H1 (cell line): ENCODE data around the gene NUFIP2. TPM values are rescaled to one million over a fixed set of nuclear protein-coding genes. Genes with fewer than 3 reads are reported as not detected.

Experiments
- CTCF ChIA-PET: fragments of 300-600 bp; sonication (Branson Sonifier 250); formaldehyde crosslinking; loops from one replicate; lab custom pipeline; 2021; ENCODE audit not compliant: partially characterized antibody; lab: Charles Lee
- POLR2A ChIA-PET: fragments of 300-600 bp; sonication (Branson Sonifier 250); formaldehyde crosslinking; loops from one replicate; lab custom pipeline; 2021; ENCODE audit warnings: inconsistent platforms; ENCODE audit not compliant: partially characterized antibody; lab: Charles Lee
- DNase-seq, 2 experiments: peaks; one replicate each; pipeline versions ENCODE4 v3.0.0 to v3.0.0-alpha.2; 2010 to 2022; ENCODE audit warnings: low spot score in 2 of 2, low read depth in 1 of 2, mixed read lengths in 1 of 2
- FAIRE-seq: peaks from 2 replicates; lab custom pipeline; 2011; peaks lifted over from hg19 to GRCh38; lab: Jason Lieb, UNC
- H2AFZ ChIP-seq: 2 replicates; pipeline ENCODE4 v1.8.1; 2012; ENCODE audit warnings: low read length, inconsistent platforms
- H2AK5ac ChIP-seq: 2 replicates; pipeline ENCODE4 v1.6.1; 2013; ENCODE audit warnings: low read depth, low read length
- H2BK120ac ChIP-seq: replicated peaks from 2 replicates; pipeline ENCODE3; 2013; ENCODE audit warnings: low read depth, low read length, inconsistent platforms
- H2BK12ac ChIP-seq: 2 replicates; pipeline ENCODE4 v1.6.1; 2013; ENCODE audit warnings: low read depth, low read length
- H2BK15ac ChIP-seq: 2 replicates; pipeline ENCODE4 v1.6.1; 2013; ENCODE audit warnings: low read length
- H2BK20ac ChIP-seq: 2 replicates; pipeline ENCODE4 v1.6.1; 2013; ENCODE audit warnings: low read length
- H2BK5ac ChIP-seq: 2 replicates; pipeline ENCODE4 v1.6.1; 2013; ENCODE audit warnings: low read depth, low read length
- H3K14ac ChIP-seq: 2 replicates; pipeline ENCODE4 v1.6.1; 2013; ENCODE audit warnings: inconsistent platforms; ENCODE audit not compliant: insufficient read length
- H3K18ac ChIP-seq: 2 replicates; pipeline ENCODE4 v1.6.1; 2013; ENCODE audit warnings: low read length; ENCODE audit errors: extremely low read depth
- H3K23ac ChIP-seq: 2 replicates; pipeline ENCODE4 v1.6.1; 2013; ENCODE audit warnings: inconsistent platforms; ENCODE audit not compliant: insufficient read length
- H3K23me2 ChIP-seq: 2 replicates; pipeline ENCODE4 v1.6.1; 2013; ENCODE audit warnings: low read depth, low read length
- H3K27ac ChIP-seq: 2 replicates; pipeline ENCODE4 v1.6.1; 2011; ENCODE audit warnings: low read depth, low read length, inconsistent platforms
- H3K27me3 ChIP-seq, 4 experiments: replicated peaks in 1 of 4; 1 replicate in 1 of 4; 2 replicates in 3 of 4; pipeline versions ENCODE4 v1.6.1 to v1.8.1; 2011 to 2013; ENCODE audit warnings: low read length in 3 of 4, mild to moderate bottlenecking in 3 of 4, inconsistent platforms in 2 of 4, mixed read lengths in 2 of 4, moderate library complexity in 1 of 4; ENCODE audit not compliant: control insufficient read depth in 3 of 4, insufficient read depth in 3 of 4; ENCODE audit errors: extremely low read depth in 1 of 4
- H3K36me3 ChIP-seq, 4 experiments: 2 replicates each; pipeline versions ENCODE4 v1.6.1 to v1.8.1; 2011 to 2013; ENCODE audit warnings: mild to moderate bottlenecking in 4 of 4, low read length in 3 of 4, moderate library complexity in 2 of 4, control low read depth in 1 of 4, inconsistent platforms in 1 of 4; ENCODE audit not compliant: insufficient read depth in 4 of 4, control insufficient read depth in 2 of 4
- H3K4ac ChIP-seq: replicated peaks from 2 replicates; pipeline ENCODE3; 2013; ENCODE audit warnings: low read length, low read depth, mixed read lengths, inconsistent platforms; ENCODE audit not compliant: insufficient read length
- H3K4me1 ChIP-seq, 4 experiments: replicated peaks in 1 of 4; 1 replicate in 1 of 4; 2 replicates in 3 of 4; pipeline versions ENCODE4 v1.6.1 to v1.8.1; 2011 to 2013; ENCODE audit warnings: low read length in 3 of 4, inconsistent platforms in 2 of 4, mixed read lengths in 1 of 4; ENCODE audit not compliant: insufficient read depth in 4 of 4, control insufficient read depth in 3 of 4
- H3K4me2 ChIP-seq, 2 experiments: 2 replicates each; pipeline versions ENCODE4 v1.6.1 to v1.8.1; 2011 to 2013; ENCODE audit warnings: low read depth in 2 of 2, low read length in 2 of 2, control low read depth in 1 of 2, inconsistent platforms in 1 of 2, mild to moderate bottlenecking in 1 of 2; ENCODE audit not compliant: insufficient read depth in 1 of 2
- H3K4me3 ChIP-seq, 4 experiments: fragments of 200-600, 300-600 bp in 1 of 4; sonication (generic), shearing (Covaris generic), sonication (Bioruptor Twin) in 1 of 4; 2 replicates each; pipeline versions ENCODE4 v1.5.1 to v1.8.1; 2011 to 2016; ENCODE audit warnings: low read length in 4 of 4, low read depth in 3 of 4, control low read depth in 2 of 4, inconsistent platforms in 2 of 4, mild to moderate bottlenecking in 2 of 4, mixed read lengths in 1 of 4, moderate library complexity in 1 of 4; ENCODE audit not compliant: insufficient read depth in 2 of 4; ENCODE audit errors: extremely low read depth in 1 of 4
- H3K56ac ChIP-seq: replicated peaks from 2 replicates; pipeline ENCODE3; 2013; ENCODE audit warnings: low read depth, mild to moderate bottlenecking, mixed read lengths, low read length, inconsistent platforms; ENCODE audit not compliant: insufficient read length
- H3K79me1 ChIP-seq: 2 replicates; pipeline ENCODE4 v1.6.1; 2013; ENCODE audit warnings: low read depth, low read length, control low read depth
- H3K79me2 ChIP-seq, 2 experiments: 2 replicates each; pipeline versions ENCODE4 v1.6.1 to v1.8.1; 2012 to 2013; ENCODE audit warnings: low read length in 2 of 2, mild to moderate bottlenecking in 2 of 2, inconsistent platforms in 1 of 2; ENCODE audit not compliant: insufficient read depth in 2 of 2, control insufficient read depth in 1 of 2
- H3K9ac ChIP-seq, 4 experiments: replicated peaks in 1 of 4; 1 replicate in 1 of 4; 2 replicates in 3 of 4; pipeline versions ENCODE4 v1.6.1 to v1.8.1; 2011 to 2013; ENCODE audit warnings: low read depth in 3 of 4, low read length in 3 of 4, control low read depth in 2 of 4, mild to moderate bottlenecking in 2 of 4, moderate library complexity in 2 of 4, inconsistent platforms in 1 of 4; ENCODE audit errors: extremely low read depth in 1 of 4
- H3K9me3 ChIP-seq, 2 experiments: 2 replicates each; pipeline versions ENCODE4 v1.6.1 to v1.8.1; 2012 to 2013; ENCODE audit warnings: mild to moderate bottlenecking in 2 of 2, moderate library complexity in 2 of 2, control low read depth in 1 of 2, inconsistent platforms in 1 of 2, low read depth in 1 of 2, low read length in 1 of 2, mixed read lengths in 1 of 2; ENCODE audit not compliant: insufficient read depth in 2 of 2
- H4K20me1 ChIP-seq, 2 experiments: replicated peaks in 1 of 2; 2 replicates each; pipeline versions ENCODE3 to v1.8.1; 2011 to 2013; ENCODE audit warnings: inconsistent platforms in 2 of 2, low read length in 2 of 2, mild to moderate bottlenecking in 1 of 2; ENCODE audit not compliant: insufficient read depth in 2 of 2, control insufficient read depth in 1 of 2
- H4K5ac ChIP-seq: 2 replicates; pipeline ENCODE4 v1.6.1; 2013; ENCODE audit warnings: low read length, low read depth, mixed read lengths, inconsistent platforms; ENCODE audit not compliant: insufficient read length
- H4K8ac ChIP-seq: 2 replicates; pipeline ENCODE4 v1.8.0; 2013; ENCODE audit warnings: mild to moderate bottlenecking, moderate library complexity, low read length, inconsistent platforms; ENCODE audit not compliant: insufficient read depth; ENCODE audit errors: extremely low read depth
- H4K91ac ChIP-seq: replicated peaks from 2 replicates; pipeline ENCODE3; 2013; ENCODE audit warnings: low read length, mixed read lengths, inconsistent platforms; ENCODE audit not compliant: insufficient read length
- EP300 ChIP-seq, 2 experiments: IDR thresholded peaks; 1 replicate in 1 of 2; 2 replicates in 1 of 2; pipeline ENCODE4 v1.6.1; 2011 to 2012; ENCODE audit warnings: low read depth in 2 of 2, low read length in 2 of 2, mild to moderate bottlenecking in 2 of 2, borderline replicate concordance in 1 of 2, inconsistent platforms in 1 of 2, moderate library complexity in 1 of 2
- GABPA ChIP-seq: IDR thresholded peaks from 2 replicates; pipeline ENCODE4 v1.6.1; 2011; ENCODE audit warnings: mild to moderate bottlenecking, low read length, moderate library complexity, borderline replicate concordance; ENCODE audit not compliant: insufficient read depth
- HDAC6 ChIP-seq: IDR thresholded peaks from one replicate; pipeline ENCODE4 v1.7.1; 2012; ENCODE audit warnings: low read depth, mild to moderate bottlenecking, inconsistent platforms, low read length, moderate library complexity
- KDM5A ChIP-seq: fragments of 200-600 bp; IDR thresholded peaks from 2 replicates; pipeline ENCODE4 v1.7.1; 2012; ENCODE audit warnings: mild to moderate bottlenecking, low read length, inconsistent platforms, mixed read lengths
- RFX5 ChIP-seq: IDR thresholded peaks from 2 replicates; pipeline ENCODE4 v1.6.1; 2011; ENCODE audit warnings: low read depth, low read length, improper control_type of control experiment, borderline replicate concordance
- SAP30 ChIP-seq: fragments of 300-600 bp; sonication (generic); IDR thresholded peaks from 2 replicates; pipeline ENCODE4 v1.7.1; 2012; ENCODE audit warnings: low read length, moderate library complexity, mild to moderate bottlenecking, inconsistent platforms; ENCODE audit not compliant: insufficient read depth, insufficient replicate concordance
- TBP ChIP-seq: IDR thresholded peaks from 2 replicates; pipeline ENCODE4 v1.6.1; 2011; ENCODE audit warnings: low read depth, low read length, improper control_type of control experiment
- WGBS, 2 experiments: shearing (Covaris generic) in 1 of 2; methylation state at CpG; one replicate each; pipeline versions ENCODE4 v1.1.6 to v1.1.7; 2013 to 2015; ENCODE audit warnings: low lambda C conversion rate in 2 of 2, mixed read lengths in 2 of 2, inconsistent platforms in 1 of 2, low coverage in 1 of 2, missing lambda C conversion rate in 1 of 2; ENCODE audit not compliant: insufficient replicate concordance in 2 of 2, insufficient coverage in 1 of 2, insufficient read length in 1 of 2; ENCODE audit errors: extremely low coverage in 1 of 2, missing lambda C conversion rate in 1 of 2; 5-methylcytosine and 5-hydroxymethylcytosine counted together
- polyA plus RNA-seq, 7 experiments: library from polyadenylated mRNA; depleted of rRNA in 3 of 7; stranded (reverse) in 5 of 7; unstranded in 2 of 7; fragments of >200 nt in 5 of 7; fragments of 200-250 nt in 2 of 7; gene quantifications; 1 replicate in 5 of 7; 2 replicates in 1 of 7; 4 replicates in 1 of 7; pipeline versions ENCODE4 v1.2.1 to v1.2.3, GENCODE V29; 2011 to 2013; ENCODE audit warnings: missing spikeins in 2 of 7, mixed read lengths in 2 of 7
- total RNA-seq: library from RNA; stranded (reverse); fragmentation: NEBNext Ultra II Directional; extraction: Animal tissue kit (Norgen Biotek cat#: 25700); gene quantifications from 2 replicates; pipeline ENCODE4 v1.2.1, GENCODE V29; 2021
- TF ChIP-seq, protein P1 (sequence below): IDR thresholded peaks from 2 replicates; pipeline ENCODE4 v1.6.1; 2012; ENCODE audit warnings: low read length, inconsistent platforms
- TF ChIP-seq, protein P2 (sequence below), 3 experiments: IDR thresholded peaks; 1 replicate in 2 of 3; 2 replicates in 1 of 3; pipeline versions ENCODE4 v1.5.1 to v1.6.1; 2011; ENCODE audit warnings: low read length in 3 of 3, mild to moderate bottlenecking in 3 of 3, inconsistent platforms in 2 of 3, low read depth in 1 of 3, moderate library complexity in 1 of 3; ENCODE audit not compliant: insufficient read depth in 1 of 3; ENCODE audit errors: control extremely low read depth in 1 of 3

NUFIP2 gene
- total and polyA plus RNA-seq, 2 of the 8 experiments (the other 6 are each of a cell fraction or from before 2014, with no cell fraction given) = 65.9 to 118 TPM

DNA sequence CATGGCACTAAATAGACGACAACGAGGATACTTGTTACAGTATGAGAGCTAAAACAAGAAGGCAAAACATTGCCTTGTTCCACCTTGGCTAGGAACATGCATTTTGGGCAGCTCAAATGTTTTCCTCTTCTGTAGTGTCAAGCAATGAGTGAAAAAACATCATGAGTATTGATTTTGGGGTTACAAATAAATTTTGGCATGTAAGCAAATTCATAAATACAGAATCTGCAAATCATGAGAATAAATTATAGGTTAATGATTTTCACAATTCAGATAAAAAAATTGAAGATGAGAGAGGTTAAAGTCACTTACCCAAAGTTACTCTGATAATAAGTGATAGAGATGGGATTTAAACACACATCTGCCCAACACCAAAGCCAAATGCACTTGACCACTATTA, 28.4 kb upstream of the NUFIP2 start:
- H2AFZ ChIP-seq = no peak overlapping the region
- H3K9ac ChIP-seq = no peak overlapping the region
- no peak overlapping the region for H2BK5ac ChIP-seq
- H3K4me3 ChIP-seq = no peak overlapping the region
- no peak overlapping the region for H4K91ac ChIP-seq
- H4K20me1 ChIP-seq = no peaks in the 10 kb centered on the region
- H2BK15ac ChIP-seq = no peak overlapping the region
- no peak overlapping the region for H3K23ac ChIP-seq
- FAIRE-seq = no peak
- 90% methylated on average over 2 of the region's 2 CpGs; no CpG with 5 or more reads in 1 of the 2 experiments for WGBS, 2 experiments
- no peaks in the 10 kb centered on the region for H3K79me1 ChIP-seq
- no peak overlapping the region for H3K18ac ChIP-seq
- H3K56ac ChIP-seq = no peak overlapping the region
- H3K79me2 ChIP-seq = no peaks in the 10 kb centered on the region
- H3K27ac ChIP-seq = no peak overlapping the region
- no peaks in the 10 kb centered on the region for H3K36me3 ChIP-seq
- no peak overlapping the region for H2AK5ac ChIP-seq
- H3K4ac ChIP-seq = no peak overlapping the region
- no peak for DNase-seq
- no peak overlapping the region for H4K5ac ChIP-seq
- no peaks in the 10 kb centered on the region; the same call in 1 of the 2 replicates for H3K23me2 ChIP-seq
- ChIA-PET POLR2A (interaction anchor here (0.8 to 1.3 kb wide), 3 partner anchors 8 to 30 kb away, joined by 3 to 4 read pairs (median 3); partner anchors contain the start of gene NUFIP2), CTCF (interaction anchor here (0.6 to 1.1 kb wide), 5 partner anchors 22 to 493 kb away, joined by 3 to 5 read pairs (median 3); no protein-coding TSS in a partner anchor)
- H2BK120ac ChIP-seq = no peak overlapping the region
- no peak overlapping the region for H4K8ac ChIP-seq
- H3K14ac ChIP-seq = no peak overlapping the region
- no peak overlapping the region for H2BK20ac ChIP-seq
- no peaks in the 10 kb centered on the region for H3K9me3 ChIP-seq
- H3K4me2 ChIP-seq = no peak overlapping the region
- no peak overlapping the region for H2BK12ac ChIP-seq
- no peaks in the 10 kb centered on the region for H3K27me3 ChIP-seq
- H3K4me1 ChIP-seq = no peaks in the 10 kb centered on the region
- TF ChIP-seq TBP = no peak
- TF ChIP-seq, protein P1, sequence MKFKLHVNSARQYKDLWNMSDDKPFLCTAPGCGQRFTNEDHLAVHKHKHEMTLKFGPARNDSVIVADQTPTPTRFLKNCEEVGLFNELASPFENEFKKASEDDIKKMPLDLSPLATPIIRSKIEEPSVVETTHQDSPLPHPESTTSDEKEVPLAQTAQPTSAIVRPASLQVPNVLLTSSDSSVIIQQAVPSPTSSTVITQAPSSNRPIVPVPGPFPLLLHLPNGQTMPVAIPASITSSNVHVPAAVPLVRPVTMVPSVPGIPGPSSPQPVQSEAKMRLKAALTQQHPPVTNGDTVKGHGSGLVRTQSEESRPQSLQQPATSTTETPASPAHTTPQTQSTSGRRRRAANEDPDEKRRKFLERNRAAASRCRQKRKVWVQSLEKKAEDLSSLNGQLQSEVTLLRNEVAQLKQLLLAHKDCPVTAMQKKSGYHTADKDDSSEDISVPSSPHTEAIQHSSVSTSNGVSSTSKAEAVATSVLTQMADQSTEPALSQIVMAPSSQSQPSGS = no peak
- no peak for TF ChIP-seq KDM5A
- no peak for TF ChIP-seq HDAC6
- no peak for TF ChIP-seq RFX5
- TF ChIP-seq SAP30 = no peak
- TF ChIP-seq GABPA = no peak
- TF ChIP-seq, protein P2, sequence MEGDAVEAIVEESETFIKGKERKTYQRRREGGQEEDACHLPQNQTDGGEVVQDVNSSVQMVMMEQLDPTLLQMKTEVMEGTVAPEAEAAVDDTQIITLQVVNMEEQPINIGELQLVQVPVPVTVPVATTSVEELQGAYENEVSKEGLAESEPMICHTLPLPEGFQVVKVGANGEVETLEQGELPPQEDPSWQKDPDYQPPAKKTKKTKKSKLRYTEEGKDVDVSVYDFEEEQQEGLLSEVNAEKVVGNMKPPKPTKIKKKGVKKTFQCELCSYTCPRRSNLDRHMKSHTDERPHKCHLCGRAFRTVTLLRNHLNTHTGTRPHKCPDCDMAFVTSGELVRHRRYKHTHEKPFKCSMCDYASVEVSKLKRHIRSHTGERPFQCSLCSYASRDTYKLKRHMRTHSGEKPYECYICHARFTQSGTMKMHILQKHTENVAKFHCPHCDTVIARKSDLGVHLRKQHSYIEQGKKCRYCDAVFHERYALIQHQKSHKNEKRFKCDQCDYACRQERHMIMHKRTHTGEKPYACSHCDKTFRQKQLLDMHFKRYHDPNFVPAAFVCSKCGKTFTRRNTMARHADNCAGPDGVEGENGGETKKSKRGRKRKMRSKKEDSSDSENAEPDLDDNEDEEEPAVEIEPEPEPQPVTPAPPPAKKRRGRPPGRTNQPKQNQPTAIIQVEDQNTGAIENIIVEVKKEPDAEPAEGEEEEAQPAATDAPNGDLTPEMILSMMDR (IDR thresholded peaks at IDR 0.05; ENCODE audit: control extremely low read depth in 1 of 3, insufficient read depth in 1 of 3, low read depth in 1 of 3, low read length in 3 of 3) = no peak
- TF ChIP-seq EP300 (IDR thresholded peaks at IDR 0.05; ENCODE audit: borderline replicate concordance in 1 of 2, low read depth in 2 of 2, low read length in 2 of 2) = no peak
